Measurements from ENCODE around the gene TMEM252.

DNA sequence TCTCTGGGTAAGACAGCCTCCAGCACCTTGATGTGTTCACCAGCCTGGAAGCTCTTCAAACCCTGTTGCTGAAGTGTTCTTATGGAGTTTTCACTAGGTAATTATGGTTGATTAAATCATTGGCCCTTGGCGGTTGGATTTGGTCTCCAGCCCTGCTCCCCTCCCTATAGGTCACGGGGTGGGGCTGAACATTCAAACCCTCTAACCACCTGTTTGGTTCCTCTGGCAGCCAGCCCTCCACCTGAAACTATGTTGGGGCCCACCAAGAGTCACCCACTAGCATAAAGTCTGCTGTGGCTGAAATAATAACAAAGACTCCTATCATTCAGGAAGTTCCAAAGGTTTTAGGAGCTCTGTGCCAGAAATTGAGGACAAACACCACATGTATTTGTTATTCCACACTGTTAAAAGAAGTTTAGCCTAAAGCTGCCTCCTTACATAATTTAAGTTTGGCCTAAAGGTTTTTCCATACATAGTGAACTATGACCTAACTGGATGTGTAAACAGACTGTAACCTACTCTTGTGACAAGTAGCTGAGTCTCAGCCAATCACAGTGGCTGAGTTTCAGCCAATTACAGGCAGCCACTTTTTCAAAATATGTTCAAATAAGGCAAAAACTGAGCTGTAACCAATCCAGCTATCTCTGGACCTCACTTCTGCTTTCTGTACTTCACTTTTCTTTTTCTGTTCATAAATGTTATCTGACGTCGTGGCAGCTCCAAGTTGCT, 34.8 kb downstream of the TMEM252 start:
- TF ChIP-seq POLR2AphosphoS5 (IDR thresholded peaks at IDR 0.05; ENCODE audit: low read depth, low read length) (no peak), TAF1 (IDR thresholded peaks at IDR 0.05; ENCODE audit: borderline replicate concordance, low read depth, low read length) (no peak)

Measured in GM12892 (cell line).